Thyroid gland (tissue), 4 donors: Measurements from ENCODE around the gene PPP3R2. TPM values are rescaled to one million over a fixed set of nuclear protein-coding genes. Genes with fewer than 3 reads are reported as not detected.
"Not testable (repeated sequence)": the region's sequence is repeated elsewhere in the genome, so short reads cannot be mapped to it uniquely, and the experiment has no call there.

ENCODE experiments used
- DNase-seq, 2 donors: peaks; one replicate each; pipeline ENCODE4 v3.0.0-alpha.2; 2019
- H3K27ac ChIP-seq, 3 donors: fragments of 200-600 bp; sonication (generic); 1 replicate in 2 of 3; 2 replicates in 1 of 3; pipeline ENCODE4 v1.5.1; 2016 to 2019; ENCODE audit warnings: mild to moderate bottlenecking in 1 of 3, moderate library complexity in 1 of 3
- H3K27me3 ChIP-seq: fragments of 200-600 bp; sonication (generic); one replicate; pipeline ENCODE4 v1.5.1; 2019
- H3K36me3 ChIP-seq, 2 donors: fragments of 200-600 bp; sonication (generic); one replicate each; pipeline ENCODE4 v1.5.1; 2016 to 2019
- H3K4me1 ChIP-seq, 2 donors: fragments of 200-600 bp; sonication (generic); one replicate each; pipeline ENCODE4 v1.5.1; 2017 to 2019
- H3K4me3 ChIP-seq, 3 donors: fragments of 200-600 bp; sonication (generic); replicated peaks in 1 of 3; 1 replicate in 2 of 3; 2 replicates in 1 of 3; pipeline ENCODE4 v1.5.1; 2016; ENCODE audit warnings: mild to moderate bottlenecking in 1 of 3
- H3K9me3 ChIP-seq: fragments of 200-600 bp; sonication (generic); one replicate; pipeline ENCODE4 v1.5.1; 2017
- CTCF ChIP-seq, 6 experiments: fragments of 200-600 bp in 3 of 6; fragments of 450-650 bp in 3 of 6; sonication (generic) in 3 of 6; IDR thresholded peaks; one replicate each; pipeline ENCODE4 v1.5.1; 2016 to 2019; ENCODE audit warnings: antibody characterized with exemption in 6 of 6, mild to moderate bottlenecking in 2 of 6, inconsistent platforms in 1 of 6, moderate library complexity in 1 of 6
- POLR2A ChIP-seq, 2 donors: fragments of 450-650 bp; IDR thresholded peaks; one replicate each; pipeline ENCODE4 v1.6.1; 2017; ENCODE audit warnings: antibody characterized with exemption in 2 of 2, mild to moderate bottlenecking in 2 of 2, moderate library complexity in 1 of 2
- WGBS, 2 donors: methylation state at CpG; one replicate each; pipeline ENCODE4 v1.1.5; 2017; 5-methylcytosine and 5-hydroxymethylcytosine counted together
- intact Hi-C: fragments of 100-400 bp; cut with DNase I; formaldehyde crosslinking; loops from one replicate; pipeline ENCODE4 v1.15.1; 2023
- total RNA-seq, 4 donors: library from RNA; depleted of rRNA; stranded (reverse); fragments of >200 nt; gene quantifications; one replicate each; pipeline ENCODE4 v1.2.3, GENCODE V29; 2016

The PPP3R2 gene
- total RNA-seq, 4 donors from 2014 or later: 0.27 TPM; not detected in 3

- Histone ChIP-seq H3K4me3 (no peak overlapping the region), H3K4me1 (no peaks in the 10 kb centered on the region), H3K36me3 (peaks cover 29 to 49% of the 10 kb centered on the region in 2 donors), H3K27me3 (no peaks in the 10 kb centered on the region), H3K9me3 (no peaks in the 10 kb centered on the region), H3K27ac (no peak overlapping the region)
- TF ChIP-seq POLR2A (IDR thresholded peaks at IDR 0.05): no peak
- no peak for TF ChIP-seq CTCF (IDR thresholded peaks at IDR 0.05)
- intact Hi-C loops: no loop called here
- no peak for DNase-seq
Observed at GRCh38 chr9:101564252-101564651, 30.5 kb downstream of the PPP3R2 start.

- intact Hi-C loops: no loop called here
- H3K36me3 ChIP-seq: peaks cover 39 to 58% of the 10 kb centered on the region in 2 donors
- no peaks in the 10 kb centered on the region for H3K4me1 ChIP-seq
- TF ChIP-seq POLR2A (IDR thresholded peaks at IDR 0.05) (no peak), CTCF (IDR thresholded peaks at IDR 0.05) (no peak)
- no peaks in the 10 kb centered on the region for H3K9me3 ChIP-seq
- no peak overlapping the region for H3K4me3 ChIP-seq
- WGBS, 2 donors: 94 to 96% methylated on average over 1 of the region's 1 CpG
- no peak overlapping the region for H3K27ac ChIP-seq
- DNase-seq: no peak
- no peaks in the 10 kb centered on the region for H3K27me3 ChIP-seq
Observed at GRCh38 chr9:101562966-101563365, 31.8 kb downstream of the PPP3R2 start.

- TF ChIP-seq POLR2A (IDR thresholded peaks at IDR 0.05) (no peak), CTCF (IDR thresholded peaks at IDR 0.05) (no peak)
- Histone ChIP-seq H3K4me3 (no peak overlapping the region), H3K36me3 (peaks cover 40 to 64% of the 10 kb centered on the region in 2 donors), H3K4me1 (no peaks in the 10 kb centered on the region), H3K27ac (no peak overlapping the region), H3K9me3 (no peaks in the 10 kb centered on the region), H3K27me3 (no peaks in the 10 kb centered on the region)
- intact Hi-C loops: no loop called here
- 94 to 98% methylated on average over 1 of the region's 1 CpG for WGBS, 2 donors
- no peak for DNase-seq
Observed at GRCh38 chr9:101561740-101562139, 33.0 kb downstream of the PPP3R2 start.

GRCh38 chr9:101549472-101550098 is 45.2 kb downstream of the PPP3R2 start:
- peak in 3 of 6 experiments; percentile 16 to 28 (median 22) for TF ChIP-seq CTCF (IDR thresholded peaks at IDR 0.05)
- H3K27me3 ChIP-seq, H3K27ac ChIP-seq, H3K4me3 ChIP-seq, H3K9me3 ChIP-seq, intact Hi-C loops, H3K4me1 ChIP-seq: not testable (repeated sequence)
- 83 to 90% methylated on average over 18 of the region's 18 CpGs for WGBS, 2 donors
- peaks cover 65 to 76% of the 10 kb centered on the region in 2 donors for H3K36me3 ChIP-seq
- DNase-seq: peak; percentile 12 to 17

GRCh38 chr9:101543098-101543735 is 51.6 kb downstream of the PPP3R2 start:
- intact Hi-C loops: no loop called here
- H3K4me3 ChIP-seq: no peak overlapping the region
- H3K36me3 ChIP-seq: peaks cover 43 to 50% of the 10 kb centered on the region in 2 donors
- WGBS, 2 donors: 94% methylated on average over 14 of the region's 14 CpGs
- TF ChIP-seq CTCF (IDR thresholded peaks at IDR 0.05): no peak
- DNase-seq: no peak
- no peaks in the 10 kb centered on the region for H3K9me3 ChIP-seq
- H3K27me3 ChIP-seq: no peaks in the 10 kb centered on the region
- no peaks in the 10 kb centered on the region for H3K4me1 ChIP-seq
- no peak overlapping the region for H3K27ac ChIP-seq
